ENCODE results near the gene DENND5A.
A peak's percentile ranks its signal among the peaks of the same experiment; 100 is the strongest.

- TF ChIP-seq CTCF (IDR thresholded peaks at IDR 0.05; ENCODE audit: low read depth, low read length, poor library complexity, severe bottlenecking) (no peak), EZH2phosphoT487 (IDR thresholded peaks at IDR 0.05; ENCODE audit: borderline replicate concordance, low read length) (peak; percentile 64; the same call in 1 of the 2 replicates)
These were observed 174.6 kb downstream of the DENND5A start for GRCh38 chr11:9090488-9091043.

All from DOHH2 (cell line).